Loucy (cell line): Measurements from ENCODE around the gene SLC2A5.
"Not testable (repeated sequence)": the region's sequence is repeated elsewhere in the genome, so short reads cannot be mapped to it uniquely, and the experiment has no call there.

Experiments used
- H2AFZ ChIP-seq: fragments of 200-600 bp; sonication (generic); 2 replicates; pipeline ENCODE4 v1.6.0; 2016; ENCODE audit warnings: antibody characterized with exemption, mild to moderate bottlenecking, low read length, moderate library complexity
- H3F3A ChIP-seq: fragments of 200-600 bp; 2 replicates; pipeline ENCODE4 v1.6.0; 2016; ENCODE audit warnings: antibody characterized with exemption, low read depth, mild to moderate bottlenecking
- H3K27me3 ChIP-seq: fragments of 200-600 bp; sonication (generic); 2 replicates; pipeline ENCODE4 v1.6.1; 2014; ENCODE audit warnings: low read length, mild to moderate bottlenecking; ENCODE audit not compliant: insufficient read depth, poor library complexity, severe bottlenecking
- H3K36me3 ChIP-seq: fragments of 200-600 bp; sonication (generic); 2 replicates; pipeline ENCODE4 v1.6.1; 2016; ENCODE audit warnings: low read length; ENCODE audit not compliant: insufficient read depth
- H3K4me1 ChIP-seq: fragments of 200-600 bp; sonication (generic); 2 replicates; pipeline ENCODE4 v1.5.1; 2014; ENCODE audit warnings: low read length, mild to moderate bottlenecking; ENCODE audit not compliant: insufficient read depth, poor library complexity, severe bottlenecking
- H3K4me2 ChIP-seq: fragments of 200-600 bp; sonication (generic); 2 replicates; pipeline ENCODE4 v1.6.0; 2014; ENCODE audit warnings: antibody characterized with exemption, low read length, low read depth, mild to moderate bottlenecking; ENCODE audit not compliant: poor library complexity, severe bottlenecking
- H3K4me3 ChIP-seq: fragments of 200-600 bp; sonication (generic); 2 replicates; pipeline ENCODE4 v1.5.1; 2014; ENCODE audit warnings: low read length, mild to moderate bottlenecking, mixed read lengths; ENCODE audit not compliant: poor library complexity, severe bottlenecking
- H3K79me2 ChIP-seq: fragments of 200-600 bp; sonication (generic); 2 replicates; pipeline ENCODE4 v1.6.1; 2014; ENCODE audit warnings: low read length; ENCODE audit not compliant: insufficient read depth
- H3K9ac ChIP-seq: fragments of 200-600 bp; sonication (generic); 2 replicates; pipeline ENCODE4 v1.6.0; 2014; ENCODE audit warnings: mild to moderate bottlenecking, low read depth, low read length, moderate library complexity; ENCODE audit not compliant: poor library complexity, severe bottlenecking
- H3K9me2 ChIP-seq: fragments of 200-600 bp; sonication (generic); replicated peaks from 2 replicates; pipeline ENCODE4 v1.6.1; 2016; ENCODE audit warnings: low read depth, low read length, mixed read lengths
- H3K9me3 ChIP-seq: fragments of 200-600 bp; sonication (generic); 2 replicates; pipeline ENCODE4 v1.6.1; 2014; ENCODE audit warnings: mild to moderate bottlenecking, antibody characterized with exemption, low read length, low read depth; ENCODE audit not compliant: insufficient read depth
- H4K20me1 ChIP-seq: fragments of 200-600 bp; sonication (generic); 2 replicates; pipeline ENCODE4 v1.6.0; 2014; ENCODE audit warnings: antibody characterized with exemption, low read length, mild to moderate bottlenecking; ENCODE audit not compliant: insufficient read depth, poor library complexity, severe bottlenecking
- EZH2phosphoT487 ChIP-seq: fragments of 200-600 bp; IDR thresholded peaks from 2 replicates; pipeline ENCODE4 v1.6.1; 2018; ENCODE audit warnings: antibody characterized with exemption, mild to moderate bottlenecking, moderate library complexity, borderline replicate concordance
- TF ChIP-seq, protein P1 (sequence below): fragments of 200-600 bp; sonication (generic); conservative IDR thresholded peaks from 2 replicates; pipeline ENCODE4 v1.5.1; 2014; ENCODE audit warnings: mild to moderate bottlenecking, antibody characterized with exemption, low read length

The SLC2A5 gene

DNA sequence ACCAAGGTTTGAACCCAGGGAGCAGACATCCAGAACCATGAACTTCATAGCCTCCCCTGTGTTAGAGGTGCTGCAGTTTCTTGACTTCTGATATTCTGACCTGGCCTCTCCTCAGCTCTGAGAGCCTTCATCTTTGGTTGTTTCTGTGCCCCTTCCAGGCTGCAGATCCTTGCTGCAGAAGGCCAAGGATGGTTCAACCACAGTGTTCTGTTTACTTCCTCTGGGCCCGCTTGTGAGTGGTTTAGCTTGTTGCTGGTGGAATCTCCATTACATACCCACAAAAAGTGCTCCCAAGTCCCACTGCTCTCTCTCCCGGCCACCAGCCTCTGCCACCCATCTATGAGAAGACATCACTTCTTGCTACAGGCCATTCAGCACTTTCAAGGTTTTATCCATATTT, 34.2 kb downstream of the SLC2A5 start:
- Histone ChIP-seq H3K4me1 (no peaks in the 10 kb centered on the region), H3K4me3 (no peak overlapping the region), H2AFZ (no peak overlapping the region), H3K27me3 (no peaks in the 10 kb centered on the region), H3K9ac (no peak overlapping the region), H3K79me2 (no peaks in the 10 kb centered on the region), H3F3A (no peaks in the 10 kb centered on the region), H3K9me2 (no peaks in the 10 kb centered on the region), H3K9me3 (peaks cover 18% of the 10 kb centered on the region; the same call in 1 of the 2 replicates), H4K20me1 (no peaks in the 10 kb centered on the region), H3K36me3 (no peaks in the 10 kb centered on the region), H3K4me2 (no peak overlapping the region)
- TF ChIP-seq, protein P1, sequence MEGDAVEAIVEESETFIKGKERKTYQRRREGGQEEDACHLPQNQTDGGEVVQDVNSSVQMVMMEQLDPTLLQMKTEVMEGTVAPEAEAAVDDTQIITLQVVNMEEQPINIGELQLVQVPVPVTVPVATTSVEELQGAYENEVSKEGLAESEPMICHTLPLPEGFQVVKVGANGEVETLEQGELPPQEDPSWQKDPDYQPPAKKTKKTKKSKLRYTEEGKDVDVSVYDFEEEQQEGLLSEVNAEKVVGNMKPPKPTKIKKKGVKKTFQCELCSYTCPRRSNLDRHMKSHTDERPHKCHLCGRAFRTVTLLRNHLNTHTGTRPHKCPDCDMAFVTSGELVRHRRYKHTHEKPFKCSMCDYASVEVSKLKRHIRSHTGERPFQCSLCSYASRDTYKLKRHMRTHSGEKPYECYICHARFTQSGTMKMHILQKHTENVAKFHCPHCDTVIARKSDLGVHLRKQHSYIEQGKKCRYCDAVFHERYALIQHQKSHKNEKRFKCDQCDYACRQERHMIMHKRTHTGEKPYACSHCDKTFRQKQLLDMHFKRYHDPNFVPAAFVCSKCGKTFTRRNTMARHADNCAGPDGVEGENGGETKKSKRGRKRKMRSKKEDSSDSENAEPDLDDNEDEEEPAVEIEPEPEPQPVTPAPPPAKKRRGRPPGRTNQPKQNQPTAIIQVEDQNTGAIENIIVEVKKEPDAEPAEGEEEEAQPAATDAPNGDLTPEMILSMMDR = no peak
- no peak for TF ChIP-seq EZH2phosphoT487

GRCh38 chr1:9033363-9033762, 36.1 kb downstream of the SLC2A5 start:
- Histone ChIP-seq H3K79me2 (no peaks in the 10 kb centered on the region), H3K9me3 (peaks cover 18% of the 10 kb centered on the region; the same call in 1 of the 2 replicates), H3K9me2 (no peaks in the 10 kb centered on the region), H3F3A (no peaks in the 10 kb centered on the region), H3K4me2 (no peak overlapping the region), H3K36me3 (no peaks in the 10 kb centered on the region), H2AFZ (no peak overlapping the region), H3K27me3 (no peaks in the 10 kb centered on the region), H3K4me3 (no peak overlapping the region), H3K4me1 (no peaks in the 10 kb centered on the region), H4K20me1 (no peaks in the 10 kb centered on the region), H3K9ac (no peak overlapping the region)
- TF ChIP-seq EZH2phosphoT487 = no peak
- TF ChIP-seq, protein P1 = no peak

DNA sequence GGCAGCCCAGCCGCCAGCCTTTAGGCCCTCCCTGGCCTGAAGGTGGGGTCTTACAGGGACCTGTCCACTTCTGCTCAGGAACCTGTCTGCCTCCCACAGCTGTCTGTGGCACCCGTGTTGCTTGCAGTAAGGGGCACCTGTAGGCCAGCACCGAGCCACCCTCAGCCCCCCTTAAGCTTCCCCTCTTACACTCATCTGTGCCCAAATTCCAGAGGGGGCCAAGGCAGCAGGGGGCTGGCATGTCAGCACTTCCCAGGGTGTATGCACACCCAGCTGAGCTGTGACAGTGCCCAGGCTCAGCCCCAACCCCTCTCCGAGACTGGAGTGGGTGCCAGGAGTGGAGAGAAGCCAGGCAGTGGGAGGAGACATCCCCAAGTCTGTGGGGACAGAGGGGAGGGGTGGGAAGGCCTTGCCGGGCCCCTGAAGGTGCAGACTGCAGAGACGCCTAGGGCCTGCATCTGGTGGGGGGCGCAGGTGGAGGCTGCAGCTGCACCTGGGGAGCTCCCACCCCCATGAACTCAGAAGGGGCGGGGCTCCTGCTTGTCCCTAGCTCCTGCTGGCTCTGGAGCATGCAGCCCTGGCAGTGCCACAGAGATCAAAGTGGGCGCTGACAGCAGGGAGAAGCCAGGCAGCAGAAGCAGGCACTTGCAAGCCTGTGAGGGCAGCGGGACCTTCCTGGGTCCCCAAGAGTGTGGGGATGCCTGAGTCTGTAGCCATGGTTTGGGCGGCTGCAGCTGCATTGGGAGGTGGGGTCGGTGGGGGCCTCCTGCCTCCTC, 37.8 kb downstream of the SLC2A5 start:
- H3K9ac ChIP-seq = no peak overlapping the region
- H4K20me1 ChIP-seq = no peaks in the 10 kb centered on the region
- no peaks in the 10 kb centered on the region for H3K79me2 ChIP-seq
- H3K9me3 ChIP-seq = peaks cover 18% of the 10 kb centered on the region; the same call in 1 of the 2 replicates
- no peak overlapping the region for H3K4me2 ChIP-seq
- H3K9me2 ChIP-seq = no peaks in the 10 kb centered on the region
- no peaks in the 10 kb centered on the region for H3K36me3 ChIP-seq
- H3K27me3 ChIP-seq = no peaks in the 10 kb centered on the region
- TF ChIP-seq, protein P1 = no peak
- TF ChIP-seq EZH2phosphoT487 = no peak
- H2AFZ ChIP-seq = no peak overlapping the region
- H3K4me3 ChIP-seq = no peak overlapping the region
- no peaks in the 10 kb centered on the region for H3F3A ChIP-seq
- H3K4me1 ChIP-seq = no peaks in the 10 kb centered on the region

GRCh38 chr1:9031077-9031476, 38.4 kb downstream of the SLC2A5 start:
- H3K9me3 ChIP-seq = peaks cover 18% of the 10 kb centered on the region; the same call in 1 of the 2 replicates
- H3K9me2 ChIP-seq, H3K4me1 ChIP-seq, H3K79me2 ChIP-seq, H3K4me2 ChIP-seq, H3K36me3 ChIP-seq, H3F3A ChIP-seq, H3K27me3 ChIP-seq, H2AFZ ChIP-seq, H3K9ac ChIP-seq, H3K4me3 ChIP-seq, H4K20me1 ChIP-seq: not testable (repeated sequence)
